Heart right ventricle (tissue), 16 donors: ENCODE measurements around the gene RPL12. TPM values are rescaled to one million over a fixed set of nuclear protein-coding genes. Genes with fewer than 3 reads are reported as not detected.
A peak's percentile ranks its signal among the peaks of the same experiment; 100 is the strongest.

Source experiments
- ATAC-seq, 8 donors: fragments of 200-7000 bp; cut with Tn5 transposase; one replicate each; pipeline ENCODE4 v1.9.1; 2020; ENCODE audit warnings: mild to moderate bottlenecking in 8 of 8, moderate library complexity in 8 of 8, moderate number of reproducible peaks in 1 of 8
- DNase-seq, 2 donors: peaks; one replicate each; pipeline ENCODE4 v3.0.0-alpha.2; 2020
- H3K27ac ChIP-seq, 10 donors: fragments of 200-600 bp; sonication (generic) in 2 of 10; one replicate each; pipeline versions ENCODE4 v1.5.0 to v1.8.0; 2020 to 2022; ENCODE audit warnings: mild to moderate bottlenecking in 3 of 10
- H3K27me3 ChIP-seq, 7 donors: fragments of 200-600 bp; one replicate each; pipeline ENCODE4 v1.8.0; 2021 to 2022; ENCODE audit warnings: mild to moderate bottlenecking in 2 of 7
- H3K36me3 ChIP-seq, 9 donors: fragments of 200-600 bp; sonication (generic) in 1 of 9; one replicate each; pipeline versions ENCODE4 v1.5.0 to v1.8.0; 2020 to 2022; ENCODE audit warnings: mild to moderate bottlenecking in 2 of 9
- H3K4me1 ChIP-seq, 9 donors: fragments of 200-600 bp; sonication (generic) in 1 of 9; one replicate each; pipeline versions ENCODE4 v1.5.0 to v1.8.0; 2020 to 2022; ENCODE audit warnings: mild to moderate bottlenecking in 4 of 9
- H3K4me3 ChIP-seq, 10 donors: fragments of 200-600 bp; sonication (generic) in 2 of 10; one replicate each; pipeline versions ENCODE4 v1.5.0 to v1.8.0; 2020 to 2022; ENCODE audit warnings: mild to moderate bottlenecking in 7 of 10, moderate library complexity in 2 of 10
- H3K9me3 ChIP-seq, 11 donors: fragments of 200-600 bp in 10 of 11; sonication (generic) in 2 of 11; one replicate each; pipeline versions ENCODE4 v1.5.0 to v1.8.0; 2013 to 2022; ENCODE audit warnings: mild to moderate bottlenecking in 2 of 11, control low read depth in 1 of 11, moderate library complexity in 1 of 11
- CTCF ChIP-seq, 9 donors: fragments of 200-600 bp; sonication (generic) in 2 of 9; IDR thresholded peaks; one replicate each; pipeline versions ENCODE4 v1.5.0 to v1.8.0; 2021 to 2022; ENCODE audit warnings: antibody characterized with exemption in 9 of 9, mild to moderate bottlenecking in 5 of 9, moderate library complexity in 1 of 9
- WGBS, 2 donors: extraction: QIAGEN DNeasy Blood & Tissue Kit; methylation state at CpG; one replicate each; pipeline ENCODE4 v1.1.7; 2013; ENCODE audit warnings: inconsistent platforms in 1 of 2; 5-methylcytosine and 5-hydroxymethylcytosine counted together
- intact Hi-C, 10 donors: fragments of 100-400 bp; cut with DNase I; formaldehyde crosslinking; loops; one replicate each; pipeline versions ENCODE4 v1.11.1 to v1.14.2; 2022
- polyA plus RNA-seq, 2 donors: library from polyadenylated mRNA; stranded (reverse); fragments of 200-250 nt; gene quantifications; one replicate each; pipeline ENCODE4 v1.2.3, GENCODE V29; 2013
- total RNA-seq, 10 donors: library from RNA; stranded (reverse); fragmentation: NEBNext Ultra II Directional in 3 of 10; extraction: Animal tissue kit (Norgen Biotek cat#: 25700) in 3 of 10; gene quantifications; one replicate each; pipeline versions ENCODE4 v1.2.1 to v1.2.4, GENCODE V29; 2021 to 2023
- donor health status: Arrhythmogenic right ventricular cardiomyopathy.
- donor health status: ischemic (EF 13 %, LVEDD 7.1; RV severe dilation, severe dysfunction).
- donor health status: healthy with polysubstance abuse.
- donor health status: DM: no; HTN: yes; CAD: no.
- donor health status: DM: no; HTN: no; CAD: no.
- donor health status: ischemic (EF 25% LVEDD 6.9; RV normal size, moderate dysfunction).
- donor health status: ischemic (EF 25% LVEDD 5.7; RV mildly dilated, moderate dysfunction).
- donor health status: healthy.
- donor health status: DM: yes; HTN: yes; CAD: no.
- donor health status: Ischemic cardiomyopathy.
- donor health status: ischemic (EF 35%, LVEDD 5.7; RV mildly dilated, moderate dysfunction).
- donor health status: nonischemic (EF 11% LVEDD 7.7; RV severe dilation, severe dysfunction).
- donor health status: DM: yes; HTN: yes; CAD: no.
- donor health status: PGD.
- donor health status: ischemic (EF 29% LVEDD 5.4; RV normal size, mild dysfunction).
- donor health status: nonischemic (EF 23%, LVEDD 6.1; RV moderate dilation, normal function).

RPL12 gene
- total and polyA plus RNA-seq, 12 donors, result 409 to 1,920 (median 536) TPM

DNA sequence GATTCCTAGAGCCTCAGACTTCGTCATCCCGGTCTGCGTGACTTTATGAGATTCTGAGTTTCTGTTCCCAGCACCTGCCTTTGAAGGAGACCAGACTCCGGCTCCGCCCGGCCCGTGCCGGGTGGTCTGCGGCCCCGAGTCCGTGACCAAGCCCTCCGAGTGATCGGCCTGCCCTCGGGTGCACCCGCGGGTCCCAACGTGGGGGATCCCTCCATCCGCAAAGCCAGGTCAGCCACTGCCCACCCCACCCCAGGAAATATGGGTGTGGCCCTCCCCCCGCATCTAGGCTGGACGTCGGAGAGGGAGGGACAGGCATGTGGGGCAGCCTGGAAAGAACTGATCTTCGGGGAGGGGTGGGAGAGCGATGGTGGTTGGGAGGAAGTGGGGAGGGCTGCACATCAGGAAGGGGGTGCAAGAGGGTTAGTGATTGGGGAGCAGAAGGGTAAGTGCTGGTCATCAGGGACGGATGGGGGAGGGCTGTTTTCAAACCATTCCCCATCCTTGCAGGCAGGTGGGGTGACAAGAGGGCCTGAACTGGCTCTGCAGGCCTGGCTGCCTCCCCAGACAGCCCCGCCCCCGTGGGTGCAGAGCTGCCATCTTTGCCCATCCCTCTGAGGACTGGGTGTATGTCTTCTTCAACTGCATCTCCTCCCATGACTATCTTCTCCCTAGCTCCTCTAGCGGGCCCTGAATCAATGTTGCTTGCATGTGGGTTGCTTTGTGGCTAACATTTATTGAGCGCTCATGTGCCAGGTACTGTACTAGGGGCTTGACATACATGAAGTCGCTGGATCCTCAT lies 851 bp upstream of the RPL12 start:
- DNase-seq (peak; percentile 46 to 47), ATAC-seq (peak; percentile 8 to 51 (median 35))
- peaks cover 0 to 57% (median 18%) of the 10 kb centered on the region in 9 donors for H3K36me3 ChIP-seq
- WGBS, 2 donors, result 10 to 11% methylated on average over 29 of the region's 29 CpGs
- no peaks in the 10 kb centered on the region for H3K27me3 ChIP-seq
- H3K4me1 ChIP-seq, result peaks cover 3 to 66% (median 52%) of the 10 kb centered on the region in 9 donors
- no peaks in the 10 kb centered on the region for H3K9me3 ChIP-seq
- H3K27ac ChIP-seq, result peak overlapping the region; percentile 85 to 98 (median 95)
- H3K4me3 ChIP-seq, result peak overlapping the region; percentile 58 to 99 (median 89)
- no peak for TF ChIP-seq CTCF (IDR thresholded peaks at IDR 0.05)
- intact Hi-C loops, result loop anchor here in 1 of 10 donors (2.0 kb wide), 1 partner anchor 27 kb away; the partner anchor contains the start of gene ZNF79

DNA sequence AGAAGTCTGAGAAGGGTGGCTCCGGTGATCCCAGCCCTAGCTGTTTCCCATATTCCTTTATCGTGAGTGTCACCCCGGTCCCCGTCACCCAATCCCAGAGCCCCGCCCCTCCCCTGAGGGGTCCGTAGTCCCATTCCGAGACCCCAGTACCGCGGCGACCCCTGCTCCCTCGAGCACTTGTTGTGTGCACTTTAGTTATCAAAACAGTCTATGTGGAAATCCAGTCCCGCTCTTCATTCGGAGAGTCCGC lies 327 bp upstream of the RPL12 start:
- no peak for DNase-seq
- WGBS, 2 donors, result 0 to 1% methylated on average over 14 of the region's 14 CpGs
- Histone ChIP-seq H3K36me3 (peaks cover 0 to 57% (median 24%) of the 10 kb centered on the region in 9 donors), H3K27me3 (no peaks in the 10 kb centered on the region), H3K4me3 (peak overlapping the region; percentile 58 to 99 (median 89)), H3K4me1 (peaks cover 3 to 66% (median 52%) of the 10 kb centered on the region in 9 donors), H3K27ac (peak overlapping the region; percentile 85 to 98 (median 95)), H3K9me3 (no peaks in the 10 kb centered on the region)
- ATAC-seq, result peak in 1 of 8 donors; percentile 16
- TF ChIP-seq CTCF (IDR thresholded peaks at IDR 0.05), result no peak
- intact Hi-C loops, result loop anchor here in 1 of 10 donors (2.0 kb wide), 1 partner anchor 27 kb away; the partner anchor contains the start of gene ZNF79

GRCh38 chr9:127450243-127450760 lies 904 bp downstream of the RPL12 start:
- peak in 7 of 8 donors; percentile 0 to 13 (median 5) for ATAC-seq

More at GRCh38 chr9:127450243-127450760, 904 bp downstream of the RPL12 start:
- H3K9me3 ChIP-seq, result no peaks in the 10 kb centered on the region
- DNase-seq, result no peak
- H3K27ac ChIP-seq, result peak overlapping the region; percentile 85 to 98 (median 95)
- H3K4me1 ChIP-seq, result peaks cover 3 to 55% (median 50%) of the 10 kb centered on the region in 9 donors
- H3K4me3 ChIP-seq, result peak overlapping the region; percentile 58 to 99 (median 89)
- no peak for TF ChIP-seq CTCF (IDR thresholded peaks at IDR 0.05)
- 4% methylated on average over 14 of the region's 14 CpGs for WGBS, 2 donors
- H3K36me3 ChIP-seq, result peaks cover 0 to 61% (median 33%) of the 10 kb centered on the region in 9 donors
- intact Hi-C loops, result loop anchor here in 1 of 10 donors (2.0 kb wide), 1 partner anchor 26 kb away; the partner anchor contains the start of gene ZNF79
- H3K27me3 ChIP-seq, result no peaks in the 10 kb centered on the region
